Vagina (tissue), 2 donors: Measurements from ENCODE around the gene FASTK. TPM values are rescaled to one million over a fixed set of nuclear protein-coding genes. Genes with fewer than 3 reads are reported as not detected.

Experiments
- DNase-seq, 2 donors: peaks; one replicate each; pipeline ENCODE4 v3.0.0-alpha.2; 2017; ENCODE audit errors: extremely low spot score in 2 of 2
- H3K27ac ChIP-seq: fragments of 200-600 bp; sonication (generic); one replicate; pipeline ENCODE4 v1.5.1; 2019
- H3K27me3 ChIP-seq: fragments of 200-600 bp; sonication (generic); one replicate; pipeline ENCODE4 v1.5.1; 2019
- H3K36me3 ChIP-seq, 2 donors: fragments of 200-600 bp; sonication (generic); one replicate each; pipeline ENCODE4 v1.5.1; 2017 to 2019
- H3K4me1 ChIP-seq: fragments of 200-600 bp; sonication (generic); one replicate; pipeline ENCODE4 v1.5.1; 2019
- H3K4me3 ChIP-seq, 2 donors: fragments of 200-600 bp; sonication (generic); 1 replicate in 1 of 2; 2 replicates in 1 of 2; pipeline ENCODE4 v1.5.1; 2016 to 2019
- H3K9me3 ChIP-seq: fragments of 200-600 bp; sonication (generic); one replicate; pipeline ENCODE4 v1.5.1; 2019
- CTCF ChIP-seq, 3 experiments: fragments of 450-650 bp in 2 of 3; fragments of 200-600 bp in 1 of 3; sonication (generic) in 1 of 3; IDR thresholded peaks; one replicate each; pipeline ENCODE4 v1.5.1; 2017 to 2019; ENCODE audit warnings: antibody characterized with exemption in 3 of 3, mild to moderate bottlenecking in 2 of 3, moderate library complexity in 2 of 3
- POLR2A ChIP-seq, 2 donors: fragments of 450-650 bp; IDR thresholded peaks; one replicate each; pipeline ENCODE4 v1.6.1; 2017; ENCODE audit warnings: antibody characterized with exemption in 2 of 2, mild to moderate bottlenecking in 2 of 2, moderate library complexity in 2 of 2
- POLR2AphosphoS5 ChIP-seq, 2 donors: sonication (generic); formaldehyde crosslinking; IDR thresholded peaks; one replicate each; pipeline ENCODE4 v1.9.0; 2017; ENCODE audit warnings: antibody characterized with exemption in 2 of 2, mild to moderate bottlenecking in 2 of 2, low read depth in 1 of 2; ENCODE audit not compliant: insufficient read depth in 1 of 2
- intact Hi-C: fragments of 100-400 bp; cut with DNase I; formaldehyde crosslinking; loops from one replicate; pipeline ENCODE4 v1.15.1; 2023
- total RNA-seq: library from RNA; depleted of rRNA; stranded (reverse); fragments of >200 nt; gene quantifications from one replicate; pipeline ENCODE4 v1.2.3, GENCODE V29; 2016

FASTK gene
- total RNA-seq, 1 donor from 2014 or later, result 60.2 TPM

- intact Hi-C loops, result no loop called here
- DNase-seq, result no peak
- Histone ChIP-seq H3K27me3 (no peaks in the 10 kb centered on the region), H3K9me3 (no peaks in the 10 kb centered on the region), H3K36me3 (peaks cover 5 to 48% of the 10 kb centered on the region in 2 donors), H3K4me3 (no peak overlapping the region), H3K27ac (no peak overlapping the region), H3K4me1 (peaks cover 27% of the 10 kb centered on the region)
- no peak for TF ChIP-seq POLR2A (IDR thresholded peaks at IDR 0.05)
- no peak for TF ChIP-seq CTCF (IDR thresholded peaks at IDR 0.05)
- no peak for TF ChIP-seq POLR2AphosphoS5 (IDR thresholded peaks at IDR 0.05; ENCODE audit: insufficient read depth in 1 of 2, low read depth in 1 of 2)
These were observed 37.8 kb upstream of the FASTK start for GRCh38 chr7:151118108-151119054.

DNA sequence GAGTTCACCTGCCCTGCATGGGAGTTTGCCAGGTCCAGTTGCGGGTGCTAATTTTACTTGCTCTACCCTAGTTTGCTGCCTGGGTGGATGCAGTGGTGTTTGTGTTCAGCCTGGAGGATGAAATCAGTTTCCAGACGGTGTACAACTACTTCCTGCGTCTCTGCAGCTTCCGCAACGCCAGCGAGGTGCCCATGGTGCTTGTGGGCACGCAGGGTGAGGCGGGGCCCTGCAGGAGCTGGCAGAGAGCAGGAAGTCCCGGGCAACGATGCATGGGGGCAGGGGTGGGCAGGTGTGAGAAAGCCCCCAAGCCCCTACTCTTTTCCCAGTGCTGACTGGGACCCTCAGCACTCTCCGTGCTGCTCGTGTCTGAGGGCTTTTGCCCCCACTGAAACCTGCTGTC lies 37.0 kb upstream of the FASTK start:
- no peak for TF ChIP-seq POLR2AphosphoS5 (IDR thresholded peaks at IDR 0.05; ENCODE audit: insufficient read depth in 1 of 2, low read depth in 1 of 2)
- TF ChIP-seq POLR2A (IDR thresholded peaks at IDR 0.05), result no peak
- no peak for TF ChIP-seq CTCF (IDR thresholded peaks at IDR 0.05)
- intact Hi-C loops, result no loop called here
- Histone ChIP-seq H3K4me1 (peaks cover 33% of the 10 kb centered on the region), H3K9me3 (no peaks in the 10 kb centered on the region), H3K27me3 (no peaks in the 10 kb centered on the region), H3K4me3 (no peak overlapping the region), H3K27ac (no peak overlapping the region), H3K36me3 (peaks cover 5 to 43% of the 10 kb centered on the region in 2 donors)
- DNase-seq, result no peak

DNA sequence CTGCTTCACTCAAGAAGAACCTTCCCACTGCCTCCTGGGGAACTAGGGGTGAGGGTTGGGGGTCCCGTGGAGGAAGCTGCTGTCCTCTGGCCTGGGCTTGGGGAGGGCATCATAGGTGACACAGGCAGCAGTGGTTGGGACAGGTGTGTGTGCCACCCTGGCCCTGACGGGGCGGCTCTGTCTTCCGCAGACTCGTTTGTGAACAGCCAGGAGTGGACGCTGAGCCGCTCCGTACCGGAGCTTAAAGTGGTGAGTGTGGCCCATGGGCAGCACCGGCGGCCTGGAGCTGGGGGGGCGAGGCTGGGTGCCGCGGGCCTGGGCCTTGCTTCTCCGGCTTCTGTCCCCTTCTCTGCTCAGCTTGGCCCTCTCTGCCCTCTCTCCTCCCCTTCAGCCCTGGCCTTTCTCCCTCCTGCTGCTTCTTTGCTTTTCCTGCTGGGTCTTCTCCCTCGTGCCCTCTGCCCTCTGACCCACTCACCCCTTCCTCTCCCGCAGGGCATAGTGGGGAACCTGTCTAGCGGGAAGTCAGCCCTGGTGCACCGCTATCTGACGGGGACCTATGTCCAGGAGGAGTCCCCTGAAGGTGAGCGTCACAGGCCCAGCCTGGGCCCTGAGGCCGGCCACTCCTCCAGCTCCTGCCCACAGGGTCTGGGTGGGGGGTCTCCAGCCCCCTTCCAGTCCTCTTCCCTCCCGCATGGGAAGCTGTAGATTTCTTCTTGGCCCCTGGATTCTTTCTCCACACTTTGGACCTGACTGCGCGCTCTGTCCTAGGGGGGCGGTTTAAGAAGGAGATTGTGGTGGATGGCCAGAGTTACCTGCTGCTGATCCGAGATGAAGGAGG lies 36.2 kb upstream of the FASTK start:
- DNase-seq, result no peak
- Histone ChIP-seq H3K36me3 (peaks cover 5 to 38% of the 10 kb centered on the region in 2 donors), H3K27ac (no peak overlapping the region), H3K4me3 (peak overlapping the region in 1 of 2 donors; percentile 11), H3K4me1 (peaks cover 33% of the 10 kb centered on the region), H3K27me3 (no peaks in the 10 kb centered on the region), H3K9me3 (no peaks in the 10 kb centered on the region)
- intact Hi-C loops, result no loop called here
- TF ChIP-seq POLR2AphosphoS5 (IDR thresholded peaks at IDR 0.05; ENCODE audit: insufficient read depth in 1 of 2, low read depth in 1 of 2) (no peak), CTCF (IDR thresholded peaks at IDR 0.05) (no peak), POLR2A (IDR thresholded peaks at IDR 0.05) (no peak)

GRCh38 chr7:151115836-151116418 lies 35.3 kb upstream of the FASTK start:
- Histone ChIP-seq H3K36me3 (peaks cover 5 to 29% of the 10 kb centered on the region in 2 donors), H3K27me3 (no peaks in the 10 kb centered on the region), H3K4me3 (peak overlapping the region; percentile 38 to 45), H3K4me1 (peaks cover 40% of the 10 kb centered on the region), H3K27ac (peak overlapping the region; percentile 44), H3K9me3 (no peaks in the 10 kb centered on the region)
- no peak for TF ChIP-seq POLR2A (IDR thresholded peaks at IDR 0.05)
- TF ChIP-seq POLR2AphosphoS5 (IDR thresholded peaks at IDR 0.05; ENCODE audit: insufficient read depth in 1 of 2, low read depth in 1 of 2), result peak in 1 of 2 donors; percentile 55
- DNase-seq, result no peak
- intact Hi-C loops, result no loop called here
